Activated CD4-positive, alpha-beta T cell treated with anti-CD3 and anti-CD28 coated beads, Interleukin-2, amount 10 ng/mL, durations not matched to agents 24 days and 14 days (primary cell): ENCODE results near the gene MUC5AC. TPM values are rescaled to one million over a fixed set of nuclear protein-coding genes. Genes with fewer than 3 reads are reported as not detected.

Experiments
- DNase-seq: peaks from one replicate; pipeline ENCODE4 v3.0.0; 2022
- H3K27ac Mint-ChIP-seq: one replicate; pipeline ENCODE4 v1.8.0; 2022; ENCODE audit warnings: mild to moderate bottlenecking, mixed read lengths
- H3K27me3 Mint-ChIP-seq: one replicate; pipeline ENCODE4 v1.8.0; 2022; ENCODE audit warnings: mixed read lengths
- H3K36me3 Mint-ChIP-seq: one replicate; pipeline ENCODE4 v1.8.0; 2022; ENCODE audit warnings: low read depth, mild to moderate bottlenecking, mixed read lengths
- H3K4me1 Mint-ChIP-seq: one replicate; pipeline ENCODE4 v1.8.0; 2021; ENCODE audit warnings: mixed read lengths
- H3K4me3 Mint-ChIP-seq: one replicate; pipeline ENCODE4 v1.8.0; 2022; ENCODE audit warnings: mild to moderate bottlenecking, moderate library complexity, mixed read lengths
- H3K9me3 Mint-ChIP-seq: one replicate; pipeline ENCODE4 v1.8.0; 2021; ENCODE audit warnings: mixed read lengths
- intact Hi-C: fragments of 100-400 bp; cut with micrococcal nuclease; formaldehyde crosslinking; loops from one replicate; pipeline ENCODE4 v1.15.1; 2023
- total RNA-seq: library from RNA; stranded (reverse); gene quantifications from 2 replicates; pipeline ENCODE4 v1.2.3, GENCODE V29; 2022

Gene MUC5AC
- total RNA-seq, 1 donor from 2014 or later: not detected

- Mint-ChIP-seq H3K9me3 (peaks cover 17% of the 10 kb centered on the region), H3K27me3 (no peaks in the 10 kb centered on the region), H3K4me1 (no peaks in the 10 kb centered on the region), H3K36me3 (no peaks in the 10 kb centered on the region), H3K27ac (no peak overlapping the region), H3K4me3 (no peak overlapping the region)
- DNase-seq: no peak
- intact Hi-C loops: no loop called here
Measured at GRCh38 chr11:1127664-1128162, 30.0 kb upstream of the MUC5AC start.

- no peak for DNase-seq
- no peaks in the 10 kb centered on the region for H3K27me3 Mint-ChIP-seq
- no peak overlapping the region for H3K4me3 Mint-ChIP-seq
- intact Hi-C loops: no loop called here
- no peak overlapping the region for H3K27ac Mint-ChIP-seq
- H3K9me3 Mint-ChIP-seq: peaks cover 17% of the 10 kb centered on the region
- H3K4me1 Mint-ChIP-seq: no peaks in the 10 kb centered on the region
- H3K36me3 Mint-ChIP-seq: no peaks in the 10 kb centered on the region
Measured at GRCh38 chr11:1128311-1129142, 29.2 kb upstream of the MUC5AC start.

GRCh38 chr11:1129143-1129610, 28.6 kb upstream of the MUC5AC start:
- Mint-ChIP-seq H3K4me1 (no peaks in the 10 kb centered on the region), H3K36me3 (no peaks in the 10 kb centered on the region), H3K4me3 (no peak overlapping the region), H3K9me3 (peaks cover 18% of the 10 kb centered on the region), H3K27ac (no peak overlapping the region), H3K27me3 (no peaks in the 10 kb centered on the region)
- intact Hi-C loops: no loop called here
- no peak for DNase-seq

- Mint-ChIP-seq H3K4me1 (no peaks in the 10 kb centered on the region), H3K27me3 (no peaks in the 10 kb centered on the region)
- intact Hi-C loops: no loop called here
Measured at GRCh38 chr11:1129611-1130160, 28.1 kb upstream of the MUC5AC start.

GRCh38 chr11:1130276-1131032, 27.3 kb upstream of the MUC5AC start:
- no peaks in the 10 kb centered on the region for H3K27me3 Mint-ChIP-seq
- intact Hi-C loops: no loop called here
- no peaks in the 10 kb centered on the region for H3K36me3 Mint-ChIP-seq
- no peak overlapping the region for H3K27ac Mint-ChIP-seq
- H3K4me3 Mint-ChIP-seq: no peak overlapping the region
- no peaks in the 10 kb centered on the region for H3K4me1 Mint-ChIP-seq
- H3K9me3 Mint-ChIP-seq: peaks cover 14% of the 10 kb centered on the region
- DNase-seq: no peak

More at GRCh38 chr11:1129611-1130160, 28.1 kb upstream of the MUC5AC start:
- Mint-ChIP-seq H3K9me3 (peaks cover 18% of the 10 kb centered on the region), H3K36me3 (no peaks in the 10 kb centered on the region), H3K27ac (no peak overlapping the region), H3K4me3 (no peak overlapping the region)
- DNase-seq: no peak

GRCh38 chr11:1131033-1131911, 26.5 kb upstream of the MUC5AC start:
- H3K36me3 Mint-ChIP-seq: no peaks in the 10 kb centered on the region
- intact Hi-C loops: no loop called here
- no peaks in the 10 kb centered on the region for H3K4me1 Mint-ChIP-seq
- H3K27me3 Mint-ChIP-seq: no peaks in the 10 kb centered on the region
- DNase-seq: no peak
- peaks cover 12% of the 10 kb centered on the region for H3K9me3 Mint-ChIP-seq
- no peak overlapping the region for H3K27ac Mint-ChIP-seq
- H3K4me3 Mint-ChIP-seq: no peak overlapping the region

- Mint-ChIP-seq H3K9me3 (peaks cover 12% of the 10 kb centered on the region), H3K27me3 (no peaks in the 10 kb centered on the region), H3K36me3 (no peaks in the 10 kb centered on the region), H3K4me1 (peaks cover 2% of the 10 kb centered on the region), H3K27ac (no peak overlapping the region), H3K4me3 (no peak overlapping the region)
- DNase-seq: no peak
- intact Hi-C loops: no loop called here
Measured at GRCh38 chr11:1134848-1135445, 22.8 kb upstream of the MUC5AC start.

GRCh38 chr11:1138097-1138496, 19.7 kb upstream of the MUC5AC start:
- Mint-ChIP-seq H3K9me3 (peaks cover 27% of the 10 kb centered on the region), H3K27me3 (no peaks in the 10 kb centered on the region), H3K27ac (no peak overlapping the region), H3K36me3 (no peaks in the 10 kb centered on the region), H3K4me1 (peaks cover 2% of the 10 kb centered on the region), H3K4me3 (no peak overlapping the region)
- DNase-seq: no peak
- intact Hi-C loops: no loop called here

GRCh38 chr11:1139441-1140083, 18.2 kb upstream of the MUC5AC start:
- Mint-ChIP-seq H3K9me3 (peaks cover 21% of the 10 kb centered on the region), H3K27ac (no peak overlapping the region), H3K27me3 (no peaks in the 10 kb centered on the region), H3K36me3 (no peaks in the 10 kb centered on the region), H3K4me3 (no peak overlapping the region), H3K4me1 (peaks cover 2% of the 10 kb centered on the region)
- intact Hi-C loops: no loop called here
- DNase-seq: no peak

- Mint-ChIP-seq H3K27ac (no peak overlapping the region), H3K27me3 (no peaks in the 10 kb centered on the region), H3K4me1 (peaks cover 2% of the 10 kb centered on the region), H3K4me3 (no peak overlapping the region), H3K36me3 (no peaks in the 10 kb centered on the region), H3K9me3 (peaks cover 15% of the 10 kb centered on the region)
- intact Hi-C loops: no loop called here
- no peak for DNase-seq
Measured at GRCh38 chr11:1140642-1141490, 16.9 kb upstream of the MUC5AC start.

GRCh38 chr11:1146365-1146764, 11.4 kb upstream of the MUC5AC start:
- Mint-ChIP-seq H3K27me3 (peaks cover 3% of the 10 kb centered on the region), H3K27ac (no peak overlapping the region), H3K9me3 (peaks cover 25% of the 10 kb centered on the region), H3K4me3 (no peak overlapping the region), H3K4me1 (no peaks in the 10 kb centered on the region), H3K36me3 (no peaks in the 10 kb centered on the region)
- intact Hi-C loops: no loop called here
- no peak for DNase-seq

- DNase-seq: no peak
- H3K36me3 Mint-ChIP-seq: no peaks in the 10 kb centered on the region
- H3K27ac Mint-ChIP-seq: no peak overlapping the region
- peaks cover 12% of the 10 kb centered on the region for H3K9me3 Mint-ChIP-seq
- H3K4me1 Mint-ChIP-seq: peaks cover 2% of the 10 kb centered on the region
- intact Hi-C loops: no loop called here
- H3K4me3 Mint-ChIP-seq: no peak overlapping the region
- peaks cover 3% of the 10 kb centered on the region for H3K27me3 Mint-ChIP-seq
Measured at GRCh38 chr11:1147792-1148191, 10.0 kb upstream of the MUC5AC start.
